ENCODE measurements around the gene SCAF4. TPM values are rescaled to one million over a fixed set of nuclear protein-coding genes. Genes with fewer than 3 reads are reported as not detected.

The SCAF4 gene
- polyA plus RNA-seq, 2 of the 4 experiments (the other 2 are of a cell fraction): 10.4 to 16.6 TPM

GRCh38 chr21:31665397-31665796 is 66.5 kb downstream of the SCAF4 start:
- H3K4me3 ChIP-seq: no peak overlapping the region
- FAIRE-seq: no peak
- POLR2A ChIA-PET: no interaction called here
- ATAC-seq: peak; percentile 52 to 56
- no peak overlapping the region for H3K27ac ChIP-seq
- no peak overlapping the region for H3K4me2 ChIP-seq
- TF ChIP-seq MAZ (IDR thresholded peaks at IDR 0.05; ENCODE audit: borderline replicate concordance, low read depth, low read length): no peak
- TF ChIP-seq CBX8 (IDR thresholded peaks at IDR 0.05): no peak
- TF ChIP-seq ZC3H11A (IDR thresholded peaks at IDR 0.05): no peak
- no peak for TF ChIP-seq HEYL (CRISPR knock-in tag; IDR thresholded peaks at IDR 0.05)
- TF ChIP-seq SMC3 (IDR thresholded peaks at IDR 0.05): no peak
- TF ChIP-seq CTCF (IDR thresholded peaks at IDR 0.05): no peak
- TF ChIP-seq KDM1A (IDR thresholded peaks at IDR 0.05; ENCODE audit: low read depth): no peak
- no peak for TF ChIP-seq ZNF302 (CRISPR knock-in tag; IDR thresholded peaks at IDR 0.05)
- TF ChIP-seq EHF (CRISPR knock-in tag; IDR thresholded peaks at IDR 0.05): no peak
- TF ChIP-seq PHF8 (IDR thresholded peaks at IDR 0.05; ENCODE audit: borderline replicate concordance, low read depth): no peak
- no peak for TF ChIP-seq BHLHE40 (IDR thresholded peaks at IDR 0.05; ENCODE audit: low read depth, low read length)
- no peak for TF ChIP-seq RNF2 (IDR thresholded peaks at IDR 0.05; ENCODE audit: borderline replicate concordance, low read depth)
- no peak for TF ChIP-seq BCL3 (IDR thresholded peaks at IDR 0.05)
- no peak for TF ChIP-seq JUNB (IDR thresholded peaks at IDR 0.05)
- no peak for TF ChIP-seq JUN (IDR thresholded peaks at IDR 0.05)
- no peak for TF ChIP-seq ATOH8 (CRISPR knock-in tag; IDR thresholded peaks at IDR 0.05; ENCODE audit: low read depth)
- TF ChIP-seq SREBF2 (IDR thresholded peaks at IDR 0.05): no peak
- TF ChIP-seq REST (IDR thresholded peaks at IDR 0.05): no peak
- peaks cover 31% of the 10 kb centered on the region for H3K4me1 ChIP-seq
- no peaks in the 10 kb centered on the region for H3K9me3 ChIP-seq
- WGBS (ENCODE audit: missing lambda C conversion rate): 96% methylated on average over 4 of the region's 8 CpGs
- peak in 1 of 2 experiments; percentile 23 for DNase-seq (ENCODE audit: low read depth in 1 of 2, low spot score in 1 of 2)
- CTCF ChIA-PET: no interaction called here

GRCh38 chr21:31663584-31664249 is 68.2 kb downstream of the SCAF4 start:
- ChIA-PET POLR2A (no interaction called here), CTCF (interaction anchor here (0.6 kb wide), 1 partner anchor 439 kb away, joined by 3 read pairs; no protein-coding TSS in a partner anchor)
- Histone ChIP-seq H3K4me3 (no peak overlapping the region), H3K9me3 (no peaks in the 10 kb centered on the region), H3K4me1 (peaks cover 28% of the 10 kb centered on the region), H3K27ac (no peak overlapping the region), H3K4me2 (peak overlapping the region; percentile 14; the same call in 1 of the 3 replicates)
- TF ChIP-seq HEYL (CRISPR knock-in tag; IDR thresholded peaks at IDR 0.05) (no peak), MAZ (IDR thresholded peaks at IDR 0.05; ENCODE audit: borderline replicate concordance, low read depth, low read length) (no peak), MAX (IDR thresholded peaks at IDR 0.05) (no peak), USF2 (IDR thresholded peaks at IDR 0.05) (no peak), E2F6 (IDR thresholded peaks at IDR 0.05; ENCODE audit: borderline replicate concordance, low read depth) (no peak)
- DNase-seq (ENCODE audit: low read depth in 1 of 2, low spot score in 1 of 2) (no peak), ATAC-seq (no peak), FAIRE-seq (no peak)
- 71% methylated on average over 7 of the region's 7 CpGs for WGBS (ENCODE audit: missing lambda C conversion rate)

All from A549 (cell line).